GM19438 (cell line): ENCODE results near the gene RPL26.
"Not testable (repeated sequence)": the region's sequence is repeated elsewhere in the genome, so short reads cannot be mapped to it uniquely, and the experiment has no call there.

Experiments
- ATAC-seq: cut with Tn5 transposase; IDR thresholded peaks from one replicate; pipeline ENCODE4 v1.9.1; 2021; ENCODE audit warnings: low read depth; ENCODE audit not compliant: unreplicated experiment

RPL26 gene

GRCh38 chr17:8397636-8398035 is 14.6 kb upstream of the RPL26 start, which contains the start of gene RNF222:
Gene RNF222 (minus strand): TSS chr17:8397827. CDS start chr17:8393461, 4,366 bp downstream.
- no peak for ATAC-seq

- ATAC-seq: not testable (repeated sequence)
Measured at GRCh38 chr17:8394497-8394896, 11.5 kb upstream of the RPL26 start.

DNA sequence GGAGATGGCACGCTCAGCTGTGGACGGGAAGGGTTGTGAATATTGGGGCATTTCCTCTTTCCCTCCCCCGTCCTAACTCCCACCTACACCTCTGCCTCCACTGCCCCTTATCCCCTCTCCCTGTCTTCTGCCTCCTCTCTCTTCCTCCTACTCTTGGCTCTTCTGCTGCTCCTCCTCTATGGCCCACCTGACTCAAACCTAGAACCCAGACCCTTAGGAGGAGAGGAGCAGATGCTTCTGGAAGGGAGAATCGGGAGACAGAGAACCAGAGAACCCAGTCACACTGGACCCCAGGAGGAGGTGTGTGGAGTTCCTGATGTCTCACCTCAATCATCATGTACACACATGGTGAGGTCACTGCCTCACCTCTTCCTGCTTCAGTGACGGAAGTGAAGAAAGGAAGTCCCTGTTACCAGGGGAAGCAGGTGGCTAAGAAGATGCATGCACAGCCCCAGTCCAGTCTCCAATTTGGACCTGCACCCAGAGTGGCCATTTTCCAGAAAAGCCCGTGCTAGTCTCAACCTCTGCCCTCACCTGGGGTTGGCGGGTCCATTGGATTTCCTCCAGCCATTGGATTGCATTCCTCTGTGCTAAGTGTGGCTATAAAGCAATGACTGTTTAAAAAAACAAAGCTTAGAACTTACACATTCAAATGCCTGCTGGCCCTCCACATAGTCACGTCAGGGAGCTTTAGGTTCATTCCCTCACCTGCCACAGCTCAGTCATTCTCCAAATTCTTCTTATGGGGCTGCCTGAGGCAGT is 10.7 kb upstream of the RPL26 start:
- no peak for ATAC-seq

GRCh38 chr17:8392674-8393469 is 9.9 kb upstream of the RPL26 start:
- no peak for ATAC-seq

GRCh38 chr17:8392274-8392673 is 9.3 kb upstream of the RPL26 start:
- no peak for ATAC-seq

GRCh38 chr17:8391711-8392110 is 8.7 kb upstream of the RPL26 start:
- ATAC-seq: no peak

DNA sequence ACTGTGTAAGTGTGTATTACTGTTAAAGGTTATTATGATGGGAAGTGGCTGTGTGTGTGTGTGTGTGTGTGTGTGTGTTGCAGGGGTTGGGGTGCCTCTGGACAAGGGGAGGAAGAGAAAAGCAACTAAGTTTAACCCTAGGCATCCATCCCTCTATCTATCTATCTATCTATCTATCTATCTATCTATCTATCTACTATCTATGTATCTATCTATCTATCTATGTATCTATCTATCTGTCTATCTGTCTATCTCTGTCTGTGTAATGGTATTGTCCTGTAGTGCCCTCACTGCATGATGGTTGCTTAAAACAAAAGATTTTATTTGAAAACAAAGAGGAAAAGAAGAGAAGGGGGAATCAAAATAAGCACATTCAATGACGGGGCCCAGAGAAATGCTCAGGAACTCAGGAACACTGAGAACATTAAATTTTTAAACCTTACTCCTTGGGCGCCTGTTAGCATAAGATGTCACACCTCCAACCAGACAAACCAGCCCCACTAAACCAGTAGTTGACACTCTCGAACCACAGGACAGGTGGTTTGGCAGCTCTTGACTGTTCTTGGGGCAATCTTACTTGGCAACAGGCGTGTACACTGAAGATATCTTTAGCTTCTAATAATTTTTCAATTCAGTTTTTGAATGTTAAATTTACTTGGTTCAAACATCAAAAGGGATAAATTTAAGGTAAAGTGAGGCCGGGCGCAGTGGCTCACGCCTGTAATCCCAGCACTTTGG is 5.1 kb upstream of the RPL26 start:
- no peak for ATAC-seq

DNA sequence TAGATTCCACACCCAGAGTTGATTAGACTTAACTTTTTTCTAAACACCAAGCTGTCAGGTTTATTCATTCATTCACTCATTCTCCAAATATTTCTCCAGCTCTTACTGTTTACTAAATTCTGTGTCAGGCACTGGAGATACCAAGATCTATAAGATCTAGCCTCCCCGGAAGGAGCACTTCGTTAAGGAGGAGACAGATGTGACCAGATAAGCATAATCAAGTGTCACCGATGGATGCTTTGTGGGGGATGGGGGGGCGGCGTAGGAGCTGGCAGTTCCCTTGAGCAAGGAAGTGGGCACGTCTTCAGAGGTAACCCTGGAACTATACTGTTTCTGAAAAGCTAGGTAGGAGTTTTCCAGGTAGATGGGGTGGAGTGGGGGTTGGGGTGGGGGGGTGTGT is 3.8 kb upstream of the RPL26 start:
- no peak for ATAC-seq

GRCh38 chr17:8384801-8385378 is 1.9 kb upstream of the RPL26 start:
- no peak for ATAC-seq

- ATAC-seq: peak; percentile 1
Measured at GRCh38 chr17:8382880-8383142, 182 bp downstream of the RPL26 start.

- no peak for ATAC-seq
Measured at GRCh38 chr17:8382052-8382879, 727 bp downstream of the RPL26 start.

GRCh38 chr17:8380049-8380448 is 2.9 kb downstream of the RPL26 start:
- ATAC-seq: no peak

DNA sequence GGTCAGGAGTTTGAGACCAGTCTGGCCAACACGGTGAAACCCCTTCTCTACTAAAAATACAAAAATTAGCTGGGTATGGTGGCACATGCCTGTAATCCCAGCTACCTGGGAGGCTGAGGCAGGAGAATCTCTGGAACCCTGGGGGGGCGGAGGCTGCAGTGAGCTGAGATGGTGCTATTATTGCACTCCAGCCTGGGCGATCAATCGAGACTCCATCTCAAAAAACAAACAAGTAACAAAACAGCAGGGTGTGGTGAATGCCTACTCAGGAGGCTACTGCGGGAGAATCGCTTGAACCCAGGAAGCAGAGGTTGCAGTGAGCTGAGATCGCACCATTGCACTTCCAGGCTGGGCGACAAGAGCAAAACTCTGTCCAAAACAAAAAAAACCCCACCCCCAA is 4.9 kb downstream of the RPL26 start:
- ATAC-seq: not testable (repeated sequence)

DNA sequence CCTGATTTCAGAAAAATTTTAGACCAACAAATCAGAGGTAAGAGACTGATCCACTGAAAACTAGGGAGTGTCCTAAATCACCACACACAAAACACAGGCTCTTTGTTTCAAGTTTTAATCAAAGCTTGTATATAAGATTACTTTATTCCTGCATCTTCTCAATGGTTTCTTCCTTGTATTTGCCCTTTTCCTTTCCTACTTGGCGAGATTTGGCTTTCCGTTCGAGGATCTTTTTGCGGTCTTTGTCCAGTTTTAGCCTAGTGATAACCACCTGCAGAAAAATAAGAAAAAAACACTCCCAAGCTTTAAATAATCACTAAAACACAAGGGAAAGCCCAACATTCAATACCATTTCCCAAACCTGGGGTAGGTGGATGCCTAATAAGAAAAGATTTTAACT is 5.6 kb downstream of the RPL26 start:
- ATAC-seq: no peak

- peak; percentile 92 for ATAC-seq
Measured at GRCh38 chr17:8376271-8377067, 6.5 kb downstream of the RPL26 start, which contains the start of gene KRABD2. Gene KRABD2 (minus strand): TSS chr17:8376704.

GRCh38 chr17:8375738-8376259 is 7.2 kb downstream of the RPL26 start:
- ATAC-seq: no peak

- ATAC-seq: not testable (repeated sequence)
Measured at GRCh38 chr17:8373856-8374255, 9.1 kb downstream of the RPL26 start.

DNA sequence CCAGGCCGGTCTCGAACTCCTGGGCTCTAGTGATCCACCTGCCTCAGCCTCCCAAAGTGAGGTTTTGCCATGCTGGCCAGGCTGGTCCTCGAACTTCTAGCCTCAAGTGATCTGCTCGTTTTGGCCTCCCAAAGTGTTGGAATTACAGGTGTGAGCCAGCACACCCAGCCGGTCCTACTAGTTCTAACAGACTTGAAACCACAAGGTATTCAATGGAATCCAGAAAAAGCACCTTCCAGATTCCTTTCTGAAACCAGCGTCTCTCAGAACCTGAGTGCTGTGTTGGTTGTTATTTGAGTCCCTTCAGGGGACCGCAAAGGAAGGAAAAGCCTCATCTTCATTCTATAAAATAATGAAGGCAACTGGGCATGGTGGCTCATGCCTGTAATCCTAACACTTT is 10.6 kb downstream of the RPL26 start:
- ATAC-seq: no peak

DNA sequence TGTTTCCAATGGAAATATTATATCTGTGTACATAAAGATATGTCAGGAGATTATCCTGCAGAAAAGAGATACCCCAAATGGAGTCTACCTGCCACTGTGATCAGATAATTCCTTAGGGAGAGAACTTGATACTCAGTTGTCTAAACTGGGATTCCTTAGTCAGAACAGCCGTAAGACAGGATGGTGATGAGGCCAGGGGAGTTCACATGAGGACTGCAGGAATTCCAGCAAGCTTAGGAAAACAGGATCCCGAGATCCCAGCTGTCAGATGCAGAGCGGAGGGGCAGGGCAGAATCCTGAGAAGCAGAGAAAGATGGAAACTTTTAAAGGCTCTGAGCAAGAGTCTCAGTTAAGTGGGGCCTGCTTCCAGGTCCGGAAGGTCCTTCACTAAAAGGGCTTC is 11.2 kb downstream of the RPL26 start:
- no peak for ATAC-seq
